ENCODE results near the gene RPP25. TPM values are rescaled to one million over a fixed set of nuclear protein-coding genes. Genes with fewer than 3 reads are reported as not detected.

RPP25 gene
- polyA plus RNA-seq, 2 of the 4 experiments (the other 2 are of a cell fraction) = 8.8 to 13.7 TPM

DNA sequence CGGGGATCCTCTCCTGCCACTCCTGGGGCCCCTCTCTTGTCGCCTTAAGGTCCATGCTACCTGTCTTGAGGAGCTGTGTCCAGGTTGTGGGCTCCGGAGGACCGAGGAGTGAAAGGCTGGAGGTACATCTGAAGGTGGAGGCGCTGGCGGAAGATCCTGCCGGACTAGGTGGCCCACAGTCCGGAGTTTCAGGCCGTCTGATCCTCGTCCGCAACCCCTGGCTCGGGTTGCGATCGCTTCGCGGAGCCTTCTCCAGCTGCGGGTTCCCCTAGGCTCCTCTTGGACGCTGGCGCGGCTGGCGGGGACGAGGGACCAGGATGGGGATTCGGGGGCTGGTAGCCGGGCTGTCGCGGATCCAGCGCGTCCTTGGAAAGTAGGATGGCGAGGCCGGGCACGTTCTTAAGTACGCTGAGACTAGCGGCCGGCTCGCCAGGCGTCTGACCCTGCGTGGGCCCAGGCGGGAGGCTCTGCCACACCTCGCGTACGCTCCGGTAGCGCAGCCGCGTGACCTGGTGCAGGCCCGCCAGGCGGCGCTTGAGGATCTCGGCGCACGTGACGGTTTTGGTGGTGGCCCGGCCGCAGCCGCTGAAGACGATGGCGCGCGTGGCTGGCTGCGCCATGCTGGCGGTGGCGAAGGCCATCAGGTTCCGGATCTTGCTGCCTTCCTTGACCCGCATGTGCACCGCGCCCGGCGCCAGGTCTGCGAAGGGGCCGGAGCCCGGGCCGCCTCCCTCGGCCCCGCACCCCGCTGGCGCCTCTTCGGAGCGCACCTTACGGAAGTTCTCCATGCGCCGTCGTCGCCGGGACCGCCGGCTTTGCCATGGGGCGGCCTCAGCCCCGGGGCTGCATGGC is 550 bp downstream of the RPP25 start (continued):
- TF ChIP-seq, protein P1, sequence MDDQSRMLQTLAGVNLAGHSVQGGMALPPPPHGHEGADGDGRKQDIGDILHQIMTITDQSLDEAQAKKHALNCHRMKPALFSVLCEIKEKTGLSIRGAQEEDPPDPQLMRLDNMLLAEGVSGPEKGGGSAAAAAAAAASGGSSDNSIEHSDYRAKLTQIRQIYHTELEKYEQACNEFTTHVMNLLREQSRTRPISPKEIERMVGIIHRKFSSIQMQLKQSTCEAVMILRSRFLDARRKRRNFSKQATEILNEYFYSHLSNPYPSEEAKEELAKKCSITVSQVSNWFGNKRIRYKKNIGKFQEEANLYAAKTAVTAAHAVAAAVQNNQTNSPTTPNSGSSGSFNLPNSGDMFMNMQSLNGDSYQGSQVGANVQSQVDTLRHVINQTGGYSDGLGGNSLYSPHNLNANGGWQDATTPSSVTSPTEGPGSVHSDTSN (IDR thresholded peaks at IDR 0.05) = no peak
- TF ChIP-seq ZFP36 (IDR thresholded peaks at IDR 0.05; ENCODE audit: borderline replicate concordance, partially characterized antibody) = no peak
- no peak for TF ChIP-seq CBX8 (IDR thresholded peaks at IDR 0.05)
- TF ChIP-seq ESRRA (IDR thresholded peaks at IDR 0.05; ENCODE audit: borderline replicate concordance, low read length) = no peak
- TF ChIP-seq RAD21 (conservative IDR thresholded peaks at IDR 0.05 in 1 of 2, IDR thresholded peaks at IDR 0.05 in 1 of 2) = peak; percentile 19 to 38; a peak in 3 of 5 replicates
- TF ChIP-seq RFX5 (IDR thresholded peaks at IDR 0.05) = no peak
- TF ChIP-seq ZSCAN20 (CRISPR knock-in tag; IDR thresholded peaks at IDR 0.05) = no peak
- peak; percentile 88 for TF ChIP-seq EHF (CRISPR knock-in tag; IDR thresholded peaks at IDR 0.05)
- no peak for TF ChIP-seq MAZ (IDR thresholded peaks at IDR 0.05; ENCODE audit: borderline replicate concordance, low read depth, low read length)
- TF ChIP-seq, protein P2, sequence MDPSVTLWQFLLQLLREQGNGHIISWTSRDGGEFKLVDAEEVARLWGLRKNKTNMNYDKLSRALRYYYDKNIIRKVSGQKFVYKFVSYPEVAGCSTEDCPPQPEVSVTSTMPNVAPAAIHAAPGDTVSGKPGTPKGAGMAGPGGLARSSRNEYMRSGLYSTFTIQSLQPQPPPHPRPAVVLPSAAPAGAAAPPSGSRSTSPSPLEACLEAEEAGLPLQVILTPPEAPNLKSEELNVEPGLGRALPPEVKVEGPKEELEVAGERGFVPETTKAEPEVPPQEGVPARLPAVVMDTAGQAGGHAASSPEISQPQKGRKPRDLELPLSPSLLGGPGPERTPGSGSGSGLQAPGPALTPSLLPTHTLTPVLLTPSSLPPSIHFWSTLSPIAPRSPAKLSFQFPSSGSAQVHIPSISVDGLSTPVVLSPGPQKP (IDR thresholded peaks at IDR 0.05; ENCODE audit: low read depth, low read length) = no peak

DNA sequence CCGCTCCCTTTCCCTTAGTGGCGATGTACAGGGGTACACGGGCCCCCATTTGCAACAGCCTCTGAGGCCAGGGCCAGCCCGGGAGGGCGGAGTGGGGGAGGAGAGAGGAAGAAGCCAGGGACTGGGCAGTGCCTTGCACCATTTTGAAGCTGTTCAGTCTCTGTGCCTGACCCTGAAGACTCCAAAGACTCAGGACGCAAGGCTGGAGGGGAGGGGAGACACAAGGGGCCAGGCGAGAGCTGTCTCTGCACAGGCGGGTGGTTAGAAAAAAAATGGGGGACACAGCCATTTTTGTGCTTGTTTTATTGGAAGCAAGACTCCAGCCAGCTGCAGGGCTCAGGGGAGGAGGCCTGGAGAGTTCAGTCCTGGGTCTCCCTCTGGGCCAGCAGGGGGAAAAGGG is 1.6 kb downstream of the RPP25 start:
- Histone ChIP-seq H3K4me3 (0 out of 3 replicates have a peak overlapping the region, but pooled peaks have one; percentile 53), H3K9me3 (no peaks in the 10 kb centered on the region), H3K27ac (peak overlapping the region in 1 of 2 experiments; percentile 38; a peak in 1 of 6 replicates), H3K4me1 (peaks cover 43% of the 10 kb centered on the region), H3K4me2 (peak overlapping the region; percentile 78)
- FAIRE-seq (no peak), ATAC-seq (no peak), DNase-seq (ENCODE audit: low read depth in 1 of 2, low spot score in 1 of 2) (no peak)
- 86% methylated on average over 8 of the region's 8 CpGs for WGBS (ENCODE audit: missing lambda C conversion rate)
- POLR2A ChIA-PET = interaction anchor here (0.6 to 2.5 kb wide), 3 partner anchors 40 to 69 kb away, joined by 5 to 8 read pairs (median 7); partner anchors contain the start of genes FAM219B and SCAMP5
- CTCF ChIA-PET = interaction anchor here (0.7 to 10.3 kb wide), 16 partner anchors 8 to 353 kb away, joined by 3 to 107 read pairs (median 4); partner anchors contain the start of gene SCAMP5
- TF ChIP-seq KDM5A (IDR thresholded peaks at IDR 0.05) = no peak
- TF ChIP-seq NR3C1 (IDR thresholded peaks at IDR 0.05) = no peak
- no peak for TF ChIP-seq POLR2AphosphoS2 (conservative IDR thresholded peaks at IDR 0.05; ENCODE audit: low read length)
- no peak for TF ChIP-seq NFE2L2 (conservative IDR thresholded peaks at IDR 0.05; ENCODE audit: low read length)
- TF ChIP-seq, protein P3, sequence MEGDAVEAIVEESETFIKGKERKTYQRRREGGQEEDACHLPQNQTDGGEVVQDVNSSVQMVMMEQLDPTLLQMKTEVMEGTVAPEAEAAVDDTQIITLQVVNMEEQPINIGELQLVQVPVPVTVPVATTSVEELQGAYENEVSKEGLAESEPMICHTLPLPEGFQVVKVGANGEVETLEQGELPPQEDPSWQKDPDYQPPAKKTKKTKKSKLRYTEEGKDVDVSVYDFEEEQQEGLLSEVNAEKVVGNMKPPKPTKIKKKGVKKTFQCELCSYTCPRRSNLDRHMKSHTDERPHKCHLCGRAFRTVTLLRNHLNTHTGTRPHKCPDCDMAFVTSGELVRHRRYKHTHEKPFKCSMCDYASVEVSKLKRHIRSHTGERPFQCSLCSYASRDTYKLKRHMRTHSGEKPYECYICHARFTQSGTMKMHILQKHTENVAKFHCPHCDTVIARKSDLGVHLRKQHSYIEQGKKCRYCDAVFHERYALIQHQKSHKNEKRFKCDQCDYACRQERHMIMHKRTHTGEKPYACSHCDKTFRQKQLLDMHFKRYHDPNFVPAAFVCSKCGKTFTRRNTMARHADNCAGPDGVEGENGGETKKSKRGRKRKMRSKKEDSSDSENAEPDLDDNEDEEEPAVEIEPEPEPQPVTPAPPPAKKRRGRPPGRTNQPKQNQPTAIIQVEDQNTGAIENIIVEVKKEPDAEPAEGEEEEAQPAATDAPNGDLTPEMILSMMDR (IDR thresholded peaks at IDR 0.05) = no peak
- no peak for TF ChIP-seq FOXS1 (CRISPR knock-in tag; IDR thresholded peaks at IDR 0.05)
- TF ChIP-seq, protein P4, sequence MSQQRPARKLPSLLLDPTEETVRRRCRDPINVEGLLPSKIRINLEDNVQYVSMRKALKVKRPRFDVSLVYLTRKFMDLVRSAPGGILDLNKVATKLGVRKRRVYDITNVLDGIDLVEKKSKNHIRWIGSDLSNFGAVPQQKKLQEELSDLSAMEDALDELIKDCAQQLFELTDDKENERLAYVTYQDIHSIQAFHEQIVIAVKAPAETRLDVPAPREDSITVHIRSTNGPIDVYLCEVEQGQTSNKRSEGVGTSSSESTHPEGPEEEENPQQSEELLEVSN (IDR thresholded peaks at IDR 0.05; ENCODE audit: borderline replicate concordance, low read depth) = no peak
- TF ChIP-seq GATA3 (IDR thresholded peaks at IDR 0.05; ENCODE audit: borderline replicate concordance) = no peak
- TF ChIP-seq CEBPB (IDR thresholded peaks at IDR 0.05) = no peak
- TF ChIP-seq CHD2 (IDR thresholded peaks at IDR 0.05; ENCODE audit: low read length, partially characterized antibody) = no peak
- no peak for TF ChIP-seq HOXA7 (CRISPR knock-in tag; IDR thresholded peaks at IDR 0.05)
- no peak for TF ChIP-seq FOSL2 (IDR thresholded peaks at IDR 0.05)
- no peak for TF ChIP-seq FOSL2 (CRISPR knock-in tag; IDR thresholded peaks at IDR 0.05)
- TF ChIP-seq, protein P2 (IDR thresholded peaks at IDR 0.05; ENCODE audit: low read depth, low read length) = no peak
- TF ChIP-seq, protein P5, sequence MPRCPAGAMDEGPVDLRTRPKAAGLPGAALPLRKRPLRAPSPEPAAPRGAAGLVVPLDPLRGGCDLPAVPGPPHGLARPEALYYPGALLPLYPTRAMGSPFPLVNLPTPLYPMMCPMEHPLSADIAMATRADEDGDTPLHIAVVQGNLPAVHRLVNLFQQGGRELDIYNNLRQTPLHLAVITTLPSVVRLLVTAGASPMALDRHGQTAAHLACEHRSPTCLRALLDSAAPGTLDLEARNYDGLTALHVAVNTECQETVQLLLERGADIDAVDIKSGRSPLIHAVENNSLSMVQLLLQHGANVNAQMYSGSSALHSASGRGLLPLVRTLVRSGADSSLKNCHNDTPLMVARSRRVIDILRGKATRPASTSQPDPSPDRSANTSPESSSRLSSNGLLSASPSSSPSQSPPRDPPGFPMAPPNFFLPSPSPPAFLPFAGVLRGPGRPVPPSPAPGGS (IDR thresholded peaks at IDR 0.05) = no peak
- no peak for TF ChIP-seq HOXB5 (CRISPR knock-in tag; IDR thresholded peaks at IDR 0.05)
- no peak for TF ChIP-seq RNF2 (IDR thresholded peaks at IDR 0.05; ENCODE audit: borderline replicate concordance, low read depth)
- TF ChIP-seq JUN (IDR thresholded peaks at IDR 0.05) = no peak
